CD4-positive, alpha-beta T cell treated with Interferon gamma for 1 hour (primary cell): ENCODE data around the gene PSORS1C2.

Source experiments
- DNase-seq: peaks from one replicate; pipeline ENCODE4 v3.0.0-alpha.2; 2020

PSORS1C2 gene

DNA sequence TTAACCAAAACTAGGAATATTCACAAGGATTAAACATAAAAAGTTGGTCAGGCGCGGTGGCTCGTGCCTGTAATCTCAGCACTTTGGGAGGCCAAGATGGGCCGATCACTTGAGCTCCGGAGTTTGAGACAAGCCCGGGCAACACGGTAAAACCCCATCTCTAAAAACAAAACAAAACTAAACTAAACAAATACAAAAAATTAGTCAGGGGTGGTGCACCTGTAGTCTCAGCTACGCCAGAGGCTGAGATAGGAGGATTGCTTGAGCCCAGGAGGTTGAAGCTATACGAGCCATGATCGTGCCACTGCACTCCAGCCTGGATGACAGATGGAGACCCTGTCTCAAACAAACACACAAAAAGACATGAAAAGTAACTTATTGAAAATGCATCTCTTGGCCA is 3.2 kb downstream of the PSORS1C2 start:
- no peak for DNase-seq

- no peak for DNase-seq
These were observed 6.1 kb downstream of the PSORS1C2 start for GRCh38 chr6:31132806-31133205.

GRCh38 chr6:31131595-31131994 is 7.3 kb downstream of the PSORS1C2 start:
- no peak for DNase-seq

DNA sequence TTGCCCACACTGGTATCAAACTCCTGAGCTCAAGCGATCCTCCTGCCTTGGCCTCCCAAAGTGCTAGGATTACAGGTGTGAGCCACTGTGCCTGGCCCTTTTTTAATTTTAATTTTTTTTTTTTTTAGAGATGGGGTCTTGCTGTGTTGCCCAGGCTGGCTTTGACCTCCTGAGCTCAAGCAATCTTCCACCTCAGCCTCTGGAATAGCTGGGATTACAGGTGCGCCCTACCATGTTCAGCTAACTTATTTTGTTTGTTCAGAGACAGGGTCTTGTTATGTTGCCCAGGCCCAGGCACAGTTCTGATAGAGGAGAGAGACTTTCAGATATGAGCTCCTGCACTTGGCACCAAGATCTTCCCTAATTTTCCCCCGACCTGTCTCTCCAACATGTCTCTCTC is 8.1 kb downstream of the PSORS1C2 start:
- no peak for DNase-seq

- no peak for DNase-seq
These were observed 9.7 kb downstream of the PSORS1C2 start for GRCh38 chr6:31129130-31129529.

DNA sequence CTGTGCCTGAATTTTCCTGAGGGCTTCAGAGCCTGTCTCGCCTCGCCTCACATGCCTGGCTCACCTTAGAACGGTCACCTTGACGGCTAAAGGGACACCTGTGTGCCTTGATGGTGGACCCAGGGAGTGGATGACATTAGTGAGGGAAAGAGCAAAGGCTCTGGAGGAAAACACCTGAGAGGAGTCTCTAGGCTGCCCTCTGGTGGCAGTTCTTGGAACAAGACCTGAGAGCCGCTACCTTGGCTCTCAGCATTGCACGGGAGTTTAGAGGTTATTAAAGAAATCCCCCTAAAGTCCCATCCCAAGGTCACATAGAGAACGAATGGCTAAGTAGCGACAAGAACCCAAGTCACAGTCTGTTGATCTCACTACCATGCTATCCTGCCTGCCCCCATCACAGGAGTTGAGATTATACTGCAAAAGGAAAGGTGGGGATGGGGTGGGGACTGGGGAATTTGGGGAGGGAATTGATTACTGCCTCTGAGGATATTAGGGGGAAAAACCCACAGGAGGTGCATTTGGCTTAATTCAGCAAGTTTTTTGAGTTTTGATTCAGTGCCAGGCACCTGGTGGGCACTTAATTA is 10.7 kb downstream of the PSORS1C2 start:
- peak; percentile 56 for DNase-seq

DNA sequence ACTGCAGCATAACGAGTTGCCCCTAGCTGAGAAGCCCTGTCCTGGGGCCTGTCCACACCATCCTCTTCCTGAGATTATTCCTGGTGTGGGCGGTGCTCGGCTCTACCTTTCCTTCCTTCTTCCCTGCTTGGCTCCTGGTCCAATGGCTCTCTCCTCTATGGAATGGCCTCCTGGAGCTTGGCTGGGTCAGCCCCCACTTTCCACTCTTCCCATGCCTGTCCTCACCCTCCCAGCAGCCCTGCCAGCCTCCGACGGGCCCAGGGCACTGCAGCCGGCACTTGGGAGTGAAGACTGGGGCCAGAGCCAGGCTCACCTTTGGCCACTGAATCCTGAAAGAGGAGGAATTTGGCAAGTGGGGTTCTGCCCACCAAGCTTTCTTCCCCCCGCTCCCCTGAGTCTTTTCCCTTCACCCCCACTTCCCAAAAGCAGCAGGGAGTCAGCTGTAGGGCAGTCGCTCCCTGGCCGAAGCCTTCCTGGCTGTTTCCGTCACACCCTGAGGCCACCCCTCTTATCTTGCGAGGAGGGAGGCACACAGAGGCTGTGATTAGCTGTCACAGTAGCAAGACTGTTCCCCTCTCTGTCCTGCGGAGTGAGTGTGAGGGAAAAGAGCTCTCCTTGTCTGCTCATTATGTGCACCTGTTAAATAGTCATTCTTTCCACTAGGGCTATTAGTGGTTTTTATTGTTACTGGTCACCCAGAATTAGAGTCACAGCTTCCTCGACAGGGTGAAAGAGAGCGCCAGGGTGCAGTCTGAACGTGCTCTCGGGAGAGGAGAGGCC is 12.3 kb downstream of the PSORS1C2 start:
- no peak for DNase-seq

- no peak for DNase-seq
These were observed 13.1 kb downstream of the PSORS1C2 start for GRCh38 chr6:31125586-31126363.

GRCh38 chr6:31125162-31125561 is 13.7 kb downstream of the PSORS1C2 start:
- DNase-seq, result no peak

DNA sequence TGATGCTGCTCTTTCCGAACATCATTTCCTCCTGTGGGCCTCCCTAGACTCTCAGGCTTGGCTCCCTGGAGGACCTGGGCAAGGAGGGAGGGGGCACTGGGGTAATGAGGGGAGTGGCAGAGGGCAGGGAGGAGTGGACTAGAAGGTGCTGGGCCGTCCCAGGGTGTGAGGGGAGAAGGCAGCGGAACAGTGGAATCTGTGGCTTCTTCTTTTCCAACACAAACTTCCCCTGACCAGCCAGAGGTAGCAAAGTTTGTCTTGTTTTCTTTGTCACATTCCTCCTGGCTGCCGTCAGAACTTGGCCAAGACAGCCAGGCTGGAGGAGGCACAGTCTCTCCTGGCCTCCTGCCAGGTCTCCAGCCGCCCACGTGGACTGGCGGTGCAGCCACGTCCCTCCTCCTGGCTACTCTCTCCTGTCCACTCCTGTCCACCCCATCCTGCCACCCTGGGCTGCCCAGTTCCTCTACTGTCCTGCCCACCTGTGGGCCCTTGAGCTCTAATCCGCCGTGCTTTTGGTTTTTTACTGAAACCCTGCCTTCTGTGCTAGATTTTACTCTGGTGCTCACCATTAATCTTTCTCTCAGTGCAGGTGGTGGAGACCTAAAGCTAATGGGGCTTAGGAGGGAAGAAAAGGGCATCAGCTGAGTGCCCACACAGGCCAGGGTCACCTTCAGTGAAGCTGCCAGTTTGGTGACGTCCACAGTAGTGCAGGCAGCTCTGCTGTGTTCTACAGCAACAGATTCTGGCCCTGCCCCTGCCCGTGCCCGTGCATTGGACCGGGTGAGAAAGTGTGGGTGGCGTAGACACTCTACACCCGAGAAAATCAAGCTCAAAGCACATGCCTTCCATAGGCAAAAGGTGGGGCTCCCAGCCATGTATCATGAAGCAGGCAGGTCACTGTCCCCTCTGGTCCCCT is 15.8 kb downstream of the PSORS1C2 start:
- DNase-seq, result no peak

DNA sequence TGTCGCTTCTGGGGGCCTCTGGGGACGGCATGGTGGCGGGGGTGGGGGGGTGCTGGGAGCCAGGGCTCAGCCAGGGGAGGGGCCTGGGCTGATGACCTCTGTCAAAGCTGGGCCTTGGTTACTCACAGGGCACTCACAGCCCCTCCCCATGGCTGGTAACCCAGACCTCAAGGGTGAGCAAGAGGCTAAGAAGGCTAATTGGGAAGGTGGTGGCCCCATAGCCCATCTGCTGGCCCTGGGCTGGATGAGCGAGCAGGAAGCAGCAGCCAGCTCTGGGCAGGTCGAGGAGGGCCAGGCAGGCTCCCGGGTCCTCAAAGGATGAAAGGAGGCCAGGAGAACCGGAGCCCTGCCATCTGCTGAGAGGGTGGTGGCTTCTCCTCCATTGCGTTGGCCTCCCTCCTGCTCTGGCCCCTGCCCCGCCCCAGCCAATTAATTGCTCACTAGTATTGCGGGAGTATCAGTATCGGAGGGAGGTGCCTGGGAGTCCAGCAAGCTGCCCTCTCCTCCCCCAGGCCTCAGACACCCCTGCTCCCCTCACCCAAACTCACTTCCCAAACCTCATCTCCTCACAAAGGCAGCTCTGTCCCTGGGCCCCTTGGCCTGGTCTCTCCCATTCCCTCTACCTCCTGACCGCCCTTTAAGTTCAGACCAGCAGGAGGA is 17.6 kb downstream of the PSORS1C2 start:
- no peak for DNase-seq

DNA sequence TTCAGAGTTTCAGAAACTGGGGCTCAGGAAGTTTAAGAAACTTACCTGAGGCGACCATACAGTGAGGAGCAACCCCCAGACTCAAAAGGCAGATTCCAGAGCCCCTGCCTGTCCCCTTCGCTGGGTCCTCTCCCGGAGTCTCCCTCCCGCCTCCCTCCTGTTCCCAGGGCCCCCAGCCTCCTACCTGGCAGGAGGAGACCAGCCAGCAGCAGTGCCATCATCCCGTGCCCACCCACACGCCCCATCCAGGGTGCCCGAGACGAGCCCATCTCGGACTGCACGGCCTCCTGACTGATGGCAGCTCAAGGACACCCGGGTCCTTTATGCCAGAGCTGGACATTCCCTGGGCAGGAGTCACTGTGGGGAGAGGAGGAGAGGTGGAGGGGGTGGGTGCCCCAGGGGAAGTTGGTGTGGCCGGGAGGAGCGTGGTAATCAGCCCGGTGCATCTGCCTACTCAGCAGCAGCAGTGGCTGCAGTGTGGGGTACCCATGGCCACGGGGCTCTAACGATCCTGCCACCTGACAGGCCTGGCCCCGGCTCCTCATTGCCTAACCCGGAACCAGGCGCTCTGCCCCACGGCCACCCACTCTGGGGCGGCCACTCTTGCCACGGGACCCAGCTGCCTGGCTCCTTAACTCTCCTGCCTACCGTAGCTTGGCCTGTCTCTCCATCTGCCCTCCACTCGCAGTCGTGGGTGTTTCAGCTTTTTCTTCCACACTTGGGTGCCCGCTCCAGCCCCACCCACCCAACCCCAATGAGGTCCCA is 18.5 kb downstream of the PSORS1C2 start, which contains the start of gene CDSN:
CDSN (minus strand) TSS at position 296 of the 765 bp plus-strand sequence; CDS start at position 269, 27 bp downstream.
- no peak for DNase-seq

DNA sequence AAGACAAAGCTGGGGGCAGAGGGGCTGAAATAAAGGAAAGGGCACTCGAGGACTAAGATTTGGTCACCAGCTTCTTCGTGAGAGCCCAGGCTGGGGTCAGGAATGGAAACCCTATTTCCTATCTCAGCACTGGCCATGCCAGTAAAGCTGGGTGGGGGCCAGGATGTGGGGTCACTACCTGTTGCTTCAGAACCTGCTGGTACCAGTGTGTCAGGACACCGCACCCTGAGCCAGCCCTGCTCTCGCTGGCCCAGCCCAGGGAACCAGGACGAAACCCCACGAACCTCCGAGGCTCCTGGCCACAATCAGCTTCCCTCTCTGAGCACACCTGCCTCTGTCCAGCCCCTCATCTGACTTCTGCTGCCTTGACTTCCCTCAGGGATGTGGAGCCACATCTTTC is 20.7 kb downstream of the PSORS1C2 start:
- DNase-seq, result no peak

DNA sequence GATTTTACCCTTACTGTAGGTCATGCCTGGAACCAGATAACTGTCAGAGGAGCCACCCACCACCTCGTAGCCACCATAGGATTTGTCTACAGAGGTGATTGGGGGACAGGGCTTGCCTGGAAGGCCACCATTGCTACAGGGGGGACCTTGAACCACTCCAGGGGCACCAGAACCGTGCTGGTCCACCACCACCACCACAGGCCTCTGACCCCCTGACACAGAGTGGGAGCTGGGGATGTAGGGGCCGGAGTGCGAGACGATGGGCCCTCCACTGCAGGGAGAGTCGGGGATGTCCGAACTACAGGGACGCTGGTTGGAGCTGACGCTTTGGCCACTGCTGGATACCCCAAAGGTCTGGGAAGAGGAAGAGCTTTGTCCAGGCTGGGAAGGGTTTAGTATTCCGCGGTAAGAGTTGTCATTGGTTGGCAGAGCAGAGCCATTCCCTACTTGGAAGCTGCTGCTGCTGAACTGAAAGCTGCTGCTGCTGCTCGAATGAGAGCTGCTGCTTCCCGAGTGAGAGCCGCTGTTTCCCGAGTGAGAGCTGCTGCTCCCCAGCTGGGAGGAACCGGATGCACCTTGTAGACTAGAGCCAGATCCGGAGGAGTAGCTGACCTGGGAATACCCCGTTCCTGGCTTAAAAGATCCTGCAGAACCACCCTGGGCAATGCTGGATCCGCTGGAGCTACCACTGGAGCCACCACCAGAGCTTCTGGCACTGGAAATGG is 22.0 kb downstream of the PSORS1C2 start:
- DNase-seq, result no peak

DNA sequence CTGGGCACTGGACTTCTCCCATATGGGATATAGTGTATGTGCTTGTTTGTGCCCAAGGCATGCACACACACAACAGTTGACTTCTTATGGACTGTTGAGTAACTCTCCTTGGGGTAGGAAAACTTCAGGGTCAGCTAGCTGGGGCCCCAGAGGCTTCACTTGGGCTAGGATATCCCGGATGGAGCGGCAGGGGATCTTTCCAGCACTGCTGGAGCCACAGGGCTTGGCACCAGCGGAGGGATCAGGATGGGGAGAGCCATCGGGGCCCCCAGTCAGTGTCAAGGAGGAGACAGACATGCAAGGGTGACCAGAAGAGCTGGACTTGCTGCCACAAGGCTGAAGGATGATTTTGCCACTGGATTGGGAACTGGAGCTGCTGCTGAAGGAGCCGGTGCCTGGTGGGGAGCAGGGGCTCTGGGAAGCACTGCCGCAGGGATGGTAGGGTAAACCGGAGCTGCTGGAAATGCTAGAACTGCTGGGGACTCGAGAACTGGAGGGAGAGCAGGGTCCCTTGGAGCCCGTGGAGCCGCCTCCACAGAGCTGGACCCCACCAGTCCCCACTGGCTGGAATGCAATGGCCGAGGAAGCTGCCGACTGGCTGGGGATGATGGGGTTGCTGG is 22.8 kb downstream of the PSORS1C2 start:
- DNase-seq, result no peak

GRCh38 chr6:31114970-31115849 is 23.7 kb downstream of the PSORS1C2 start:
- DNase-seq, result no peak

DNA sequence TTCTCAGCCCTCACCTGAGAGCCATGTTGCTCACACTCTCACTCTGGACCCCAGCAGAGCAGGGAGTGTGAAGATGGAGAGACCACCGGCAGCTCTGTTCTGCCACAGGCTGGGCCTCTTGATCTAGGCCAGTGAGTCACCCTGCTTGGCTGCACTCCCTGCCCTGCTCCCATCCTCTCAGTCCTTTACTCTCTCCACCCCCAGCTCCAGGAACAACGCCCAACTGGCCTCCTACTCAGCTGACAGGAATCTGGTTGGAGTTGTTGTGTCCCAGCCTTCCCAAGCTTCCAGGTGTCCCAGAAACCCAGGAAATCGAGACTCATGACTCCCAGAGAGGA is 24.4 kb downstream of the PSORS1C2 start, which contains the start of gene PSORS1C1:
PSORS1C1 (plus strand) TSS at position 260 of the 338 bp plus-strand sequence. CDS start 14,833 bp downstream, outside the sequence.
- DNase-seq, result no peak

GRCh38 chr6:31113861-31114540 is 24.9 kb downstream of the PSORS1C2 start:
- DNase-seq, result no peak
